A549 treated with GW870086 at 1 μM for 4 hours (cell line): ENCODE measurements around the gene ABCA5. TPM values are rescaled to one million over a fixed set of nuclear protein-coding genes. Genes with fewer than 3 reads are reported as not detected.

Source experiments
- total RNA-seq: library from RNA; stranded (reverse); fragments of 200-300 nt; extraction: Qiagen RNA extraction; gene quantifications from 5 replicates; pipeline ENCODE4 v1.2.3, GENCODE V29; 2022; ENCODE audit warnings: low read depth

The ABCA5 gene, protein sequence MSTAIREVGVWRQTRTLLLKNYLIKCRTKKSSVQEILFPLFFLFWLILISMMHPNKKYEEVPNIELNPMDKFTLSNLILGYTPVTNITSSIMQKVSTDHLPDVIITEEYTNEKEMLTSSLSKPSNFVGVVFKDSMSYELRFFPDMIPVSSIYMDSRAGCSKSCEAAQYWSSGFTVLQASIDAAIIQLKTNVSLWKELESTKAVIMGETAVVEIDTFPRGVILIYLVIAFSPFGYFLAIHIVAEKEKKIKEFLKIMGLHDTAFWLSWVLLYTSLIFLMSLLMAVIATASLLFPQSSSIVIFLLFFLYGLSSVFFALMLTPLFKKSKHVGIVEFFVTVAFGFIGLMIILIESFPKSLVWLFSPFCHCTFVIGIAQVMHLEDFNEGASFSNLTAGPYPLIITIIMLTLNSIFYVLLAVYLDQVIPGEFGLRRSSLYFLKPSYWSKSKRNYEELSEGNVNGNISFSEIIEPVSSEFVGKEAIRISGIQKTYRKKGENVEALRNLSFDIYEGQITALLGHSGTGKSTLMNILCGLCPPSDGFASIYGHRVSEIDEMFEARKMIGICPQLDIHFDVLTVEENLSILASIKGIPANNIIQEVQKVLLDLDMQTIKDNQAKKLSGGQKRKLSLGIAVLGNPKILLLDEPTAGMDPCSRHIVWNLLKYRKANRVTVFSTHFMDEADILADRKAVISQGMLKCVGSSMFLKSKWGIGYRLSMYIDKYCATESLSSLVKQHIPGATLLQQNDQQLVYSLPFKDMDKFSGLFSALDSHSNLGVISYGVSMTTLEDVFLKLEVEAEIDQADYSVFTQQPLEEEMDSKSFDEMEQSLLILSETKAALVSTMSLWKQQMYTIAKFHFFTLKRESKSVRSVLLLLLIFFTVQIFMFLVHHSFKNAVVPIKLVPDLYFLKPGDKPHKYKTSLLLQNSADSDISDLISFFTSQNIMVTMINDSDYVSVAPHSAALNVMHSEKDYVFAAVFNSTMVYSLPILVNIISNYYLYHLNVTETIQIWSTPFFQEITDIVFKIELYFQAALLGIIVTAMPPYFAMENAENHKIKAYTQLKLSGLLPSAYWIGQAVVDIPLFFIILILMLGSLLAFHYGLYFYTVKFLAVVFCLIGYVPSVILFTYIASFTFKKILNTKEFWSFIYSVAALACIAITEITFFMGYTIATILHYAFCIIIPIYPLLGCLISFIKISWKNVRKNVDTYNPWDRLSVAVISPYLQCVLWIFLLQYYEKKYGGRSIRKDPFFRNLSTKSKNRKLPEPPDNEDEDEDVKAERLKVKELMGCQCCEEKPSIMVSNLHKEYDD (N-terminal part only)
- 2.2 to 2.8 TPM (median 2.4 TPM) in 5 replicates for total RNA-seq

DNA sequence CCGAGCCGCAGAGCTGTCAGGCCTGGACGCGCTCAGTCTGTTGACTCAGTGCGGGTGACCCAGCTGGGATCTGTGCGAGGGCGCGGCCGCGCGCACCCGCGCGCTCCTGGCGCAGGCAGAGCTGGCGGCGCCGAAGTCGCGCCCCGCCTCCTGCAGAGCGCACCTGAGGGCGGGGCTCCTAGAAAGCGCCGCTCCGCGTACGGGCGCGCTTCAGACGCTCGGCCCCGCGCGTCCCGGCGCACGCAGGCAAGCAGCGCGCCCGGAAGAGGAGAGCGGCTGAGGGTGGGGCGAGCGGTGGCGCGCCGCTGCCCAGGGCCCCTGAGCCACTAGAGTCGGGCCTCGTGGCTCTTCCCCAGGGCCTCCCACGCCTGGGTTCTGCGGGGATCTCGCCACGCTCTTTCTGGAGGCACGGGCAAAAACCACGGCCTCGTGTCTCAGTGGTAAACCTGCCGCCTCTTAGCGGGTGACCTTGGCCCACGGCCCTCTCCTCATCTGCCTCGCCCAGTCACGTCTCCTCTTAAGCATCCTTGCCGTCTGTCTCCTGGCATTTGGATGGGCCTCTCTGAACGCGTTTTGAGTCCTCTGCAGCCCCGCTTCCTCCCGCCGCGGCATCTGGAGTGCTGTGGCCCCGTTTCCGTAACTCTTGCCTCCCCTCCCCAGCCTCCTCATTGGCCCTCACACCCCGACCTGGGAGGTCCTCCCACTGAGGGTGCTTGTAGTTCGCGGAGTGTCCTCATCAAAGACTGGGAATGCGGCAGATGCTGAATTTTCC lies at the start of gene ABCA5:
Gene ABCA5 (minus strand): TSS at position 74 of the 772 bp plus-strand sequence. CDS start 12,718 bp downstream, outside the sequence.

DNA sequence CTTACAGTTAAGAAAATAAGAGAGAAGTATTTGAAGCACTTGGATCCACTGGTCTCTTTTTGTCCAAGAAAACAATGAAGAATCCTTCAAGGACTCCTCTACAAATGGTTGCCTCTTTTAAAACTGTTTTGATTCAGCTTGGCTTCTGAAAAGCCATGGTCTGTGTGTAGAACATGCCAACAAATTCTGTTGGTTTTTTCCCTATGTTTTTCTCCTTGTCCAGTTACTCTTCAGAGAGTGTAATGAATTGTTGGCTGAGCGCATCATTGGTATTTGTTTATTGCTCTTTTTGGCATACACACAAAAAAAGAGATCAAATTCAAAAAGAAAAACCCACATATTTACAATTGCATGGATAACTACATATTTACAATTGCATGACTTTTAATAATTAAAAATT lies 98.4 kb downstream of the ABCA5 start, which contains the start of gene ABCA10:
Gene ABCA10 (minus strand): TSS at position 249 of the 400 bp plus-strand sequence. CDS start 3,466 bp downstream, outside the sequence.

Other genes with a start within 250 kb of the ABCA5 start
- 0.09 TPM in 1 of 5 replicates, not detected in the others for gene ABCA6, start 185.2 kb downstream of the ABCA5 start, total RNA-seq
- gene ABCA10, start 98.3 kb downstream of the ABCA5 start, total RNA-seq: 0.07 to 0.12 TPM (median 0.10 TPM) in 5 replicates
- 5.4 to 10.4 TPM (median 8.8 TPM) in 5 replicates for gene MAP2K6, start 87.6 kb upstream of the ABCA5 start, total RNA-seq